Osteoblast (primary cell): ENCODE results near the gene OR52E1. TPM values are rescaled to one million over a fixed set of nuclear protein-coding genes. Genes with fewer than 3 reads are reported as not detected.
"Not testable (repeated sequence)": the region's sequence is repeated elsewhere in the genome, so short reads cannot be mapped to it uniquely, and the experiment has no call there.

Experiments used
- DNase-seq: peaks from one replicate; pipeline ENCODE4 v3.0.0; 2011; ENCODE audit warnings: low spot score, mixed read lengths; ENCODE audit not compliant: insufficient read length; ENCODE audit errors: missing footprints
- H2AFZ ChIP-seq: 2 replicates; pipeline ENCODE4 v1.6.0; 2011; ENCODE audit warnings: mild to moderate bottlenecking, low read length
- H3K27ac ChIP-seq: 2 replicates; pipeline ENCODE4 v1.5.1; 2011; ENCODE audit warnings: mild to moderate bottlenecking, low read depth, low read length, moderate library complexity
- H3K27me3 ChIP-seq: 2 replicates; pipeline ENCODE4 v1.6.0; 2012; ENCODE audit warnings: mild to moderate bottlenecking, control low read depth, inconsistent platforms, low read length, moderate library complexity; ENCODE audit not compliant: insufficient read depth
- H3K36me3 ChIP-seq: 2 replicates; pipeline ENCODE4 v1.5.1; 2011; ENCODE audit warnings: mild to moderate bottlenecking, low read length, control low read depth, moderate library complexity; ENCODE audit not compliant: insufficient read depth
- H3K4me1 ChIP-seq: 2 replicates; pipeline ENCODE4 v1.5.1; 2011; ENCODE audit warnings: mild to moderate bottlenecking, low read length, control low read depth, moderate library complexity; ENCODE audit not compliant: insufficient read depth
- H3K4me2 ChIP-seq: 2 replicates; pipeline ENCODE4 v1.6.0; 2011; ENCODE audit warnings: mild to moderate bottlenecking, low read length; ENCODE audit not compliant: insufficient read depth
- H3K4me3 ChIP-seq: fragments of 200-600 bp; sonication (generic); 3 replicates; pipeline ENCODE4 v1.5.1; 2012; ENCODE audit warnings: mild to moderate bottlenecking, low read length, inconsistent platforms; ENCODE audit not compliant: insufficient read depth
- H3K79me2 ChIP-seq: 2 replicates; pipeline ENCODE4 v1.6.0; 2012; ENCODE audit warnings: mild to moderate bottlenecking, low read length, control low read depth, inconsistent platforms; ENCODE audit not compliant: insufficient read depth
- H3K9me3 ChIP-seq: 2 replicates; pipeline ENCODE4 v1.5.1; 2011; ENCODE audit warnings: low read depth, low read length, control low read depth
- H4K20me1 ChIP-seq: 2 replicates; pipeline ENCODE4 v1.6.0; 2012; ENCODE audit warnings: mild to moderate bottlenecking, low read length, control low read depth; ENCODE audit not compliant: insufficient read depth
- CTCF ChIP-seq: IDR thresholded peaks from 2 replicates; pipeline ENCODE4 v1.5.1; 2011; ENCODE audit warnings: mild to moderate bottlenecking, low read depth, low read length, moderate library complexity; ENCODE audit errors: extremely low read depth
- total RNA-seq: library from RNA; depleted of rRNA; stranded (reverse); fragments of >200 nt; gene quantifications from 2 replicates; pipeline ENCODE4 v1.2.3, GENCODE V29; 2012

The OR52E1 gene
- total RNA-seq, 1 donor: not detected

GRCh38 chr11:5046226-5046625 lies 23.1 kb upstream of the OR52E1 start, which contains the start of gene OR52J3:
OR52J3 (plus strand) TSS chr11:5046526; CDS start chr11:5046526, 0 bp downstream.
- no peak for TF ChIP-seq CTCF
- H3K36me3 ChIP-seq: no peaks in the 10 kb centered on the region
- no peaks in the 10 kb centered on the region for H3K9me3 ChIP-seq
- H2AFZ ChIP-seq: no peak within 1 kb of the TSS
- H3K27me3 ChIP-seq: no peaks in the 10 kb centered on the region
- no peaks in the 10 kb centered on the region for H4K20me1 ChIP-seq
- H3K79me2 ChIP-seq: no peaks in the 10 kb centered on the region
- no peak for DNase-seq
- H3K27ac ChIP-seq: no peak within 1 kb of the TSS
- no peak within 1 kb of the TSS for H3K4me3 ChIP-seq
- H3K4me1 ChIP-seq: no peaks in the 10 kb centered on the region
- no peak within 1 kb of the TSS for H3K4me2 ChIP-seq

GRCh38 chr11:5046754-5047330 lies 22.5 kb upstream of the OR52E1 start:
- H3K36me3 ChIP-seq: no peaks in the 10 kb centered on the region
- H3K4me2 ChIP-seq: no peak overlapping the region
- no peaks in the 10 kb centered on the region for H3K27me3 ChIP-seq
- no peak for TF ChIP-seq CTCF
- no peak overlapping the region for H2AFZ ChIP-seq
- H3K79me2 ChIP-seq: no peaks in the 10 kb centered on the region
- no peak overlapping the region for H3K4me3 ChIP-seq
- no peak for DNase-seq
- H3K4me1 ChIP-seq: no peaks in the 10 kb centered on the region
- H3K27ac ChIP-seq: no peak overlapping the region
- no peaks in the 10 kb centered on the region for H3K9me3 ChIP-seq
- no peaks in the 10 kb centered on the region for H4K20me1 ChIP-seq

GRCh38 chr11:5058679-5059078 lies 10.7 kb upstream of the OR52E1 start:
- H3K4me1 ChIP-seq, H3K27ac ChIP-seq, H3K9me3 ChIP-seq: not testable (repeated sequence)

GRCh38 chr11:5059391-5059790 lies 10.0 kb upstream of the OR52E1 start, which contains the start of gene OR52E2:
OR52E2 (minus strand) TSS chr11:5059627; CDS start chr11:5059627, 0 bp downstream.
- Histone ChIP-seq H2AFZ (no peak within 1 kb of the TSS), H3K27me3 (no peaks in the 10 kb centered on the region), H3K4me1 (no peaks in the 10 kb centered on the region), H3K79me2 (no peaks in the 10 kb centered on the region), H3K9me3 (no peaks in the 10 kb centered on the region), H3K27ac (no peak within 1 kb of the TSS), H3K4me3 (no peak within 1 kb of the TSS), H3K36me3 (no peaks in the 10 kb centered on the region), H3K4me2 (no peak within 1 kb of the TSS), H4K20me1 (no peaks in the 10 kb centered on the region)
- DNase-seq: no peak
- no peak for TF ChIP-seq CTCF

More at GRCh38 chr11:5058679-5059078, 10.7 kb upstream of the OR52E1 start:
- H3K4me3 ChIP-seq, H2AFZ ChIP-seq, H4K20me1 ChIP-seq, H3K27me3 ChIP-seq, H3K36me3 ChIP-seq, H3K4me2 ChIP-seq, H3K79me2 ChIP-seq, DNase-seq: not testable (repeated sequence)
